ENCODE results near the gene DEDD. TPM values are rescaled to one million over a fixed set of nuclear protein-coding genes. Genes with fewer than 3 reads are reported as not detected.
A peak's percentile ranks its signal among the peaks of the same experiment; 100 is the strongest.

DEDD gene
- total and polyA plus RNA-seq, 2 of the 13 experiments (the other 11 are each of a cell fraction or from before 2014, with no cell fraction given): 12.6 to 27.8 TPM

DNA sequence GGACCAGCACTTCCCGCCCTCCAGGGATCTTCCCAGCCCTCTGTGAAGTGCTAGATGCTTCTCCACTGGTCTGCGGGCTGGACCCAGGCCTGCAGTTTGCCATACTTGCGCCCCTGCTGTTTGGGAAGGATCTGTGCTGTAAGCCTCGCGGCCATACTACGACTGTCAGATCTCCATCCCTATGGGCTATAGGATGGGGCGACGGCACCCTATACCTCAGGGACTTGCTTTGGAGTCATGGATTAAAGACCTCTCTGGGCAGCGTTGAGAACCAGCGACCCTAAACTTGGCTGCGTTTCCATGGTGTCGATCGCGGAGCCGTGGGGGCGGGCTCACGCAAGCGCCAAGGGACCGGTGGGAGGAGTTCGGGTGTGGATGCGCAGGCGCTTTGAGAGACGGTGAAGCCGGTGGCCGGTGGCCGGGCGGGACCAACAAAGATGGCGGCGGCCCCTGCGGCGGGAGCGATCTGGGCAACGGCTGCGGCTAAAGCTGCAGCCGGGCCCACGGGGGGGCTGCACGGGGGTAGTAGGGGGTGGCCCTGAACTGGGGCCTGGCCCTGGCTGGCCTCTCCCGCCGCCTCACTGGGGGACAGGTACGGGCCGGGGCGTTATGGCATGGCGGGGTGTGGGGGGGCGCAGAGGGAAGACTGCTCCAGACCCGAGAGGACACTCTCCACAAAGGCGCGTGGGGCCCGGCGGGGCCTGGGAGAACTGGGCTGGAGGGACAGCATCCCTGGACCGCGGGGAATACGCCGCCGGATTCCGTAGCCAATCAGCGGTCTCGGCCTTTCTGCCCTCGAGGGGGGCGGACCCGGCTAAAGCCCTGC is 26.8 kb upstream of the DEDD start, which contains the start of gene USP21 (continued):
- 0 out of 2 replicates have a peak, but pooled peaks have one; percentile 23 for TF ChIP-seq AHDC1 (CRISPR knock-in tag; IDR thresholded peaks at IDR 0.05; ENCODE audit: borderline replicate concordance)
- TF ChIP-seq AGO2 (optimal IDR thresholded peaks at IDR 0.05; ENCODE audit: low read depth, low read length): peak; percentile 90
- TF ChIP-seq ZNF775 (CRISPR knock-in tag; IDR thresholded peaks at IDR 0.05; ENCODE audit: borderline replicate concordance): no peak
- TF ChIP-seq FLYWCH1 (CRISPR knock-in tag; IDR thresholded peaks at IDR 0.05): no peak
- no peak for TF ChIP-seq TGIF2 (CRISPR knock-in tag; IDR thresholded peaks at IDR 0.05)
- peak; percentile 54 for TF ChIP-seq HNF1B (CRISPR knock-in tag; IDR thresholded peaks at IDR 0.05)
- no peak for TF ChIP-seq ZNF530 (CRISPR knock-in tag; IDR thresholded peaks at IDR 0.05; ENCODE audit: low read depth)
- TF ChIP-seq, protein P1, sequence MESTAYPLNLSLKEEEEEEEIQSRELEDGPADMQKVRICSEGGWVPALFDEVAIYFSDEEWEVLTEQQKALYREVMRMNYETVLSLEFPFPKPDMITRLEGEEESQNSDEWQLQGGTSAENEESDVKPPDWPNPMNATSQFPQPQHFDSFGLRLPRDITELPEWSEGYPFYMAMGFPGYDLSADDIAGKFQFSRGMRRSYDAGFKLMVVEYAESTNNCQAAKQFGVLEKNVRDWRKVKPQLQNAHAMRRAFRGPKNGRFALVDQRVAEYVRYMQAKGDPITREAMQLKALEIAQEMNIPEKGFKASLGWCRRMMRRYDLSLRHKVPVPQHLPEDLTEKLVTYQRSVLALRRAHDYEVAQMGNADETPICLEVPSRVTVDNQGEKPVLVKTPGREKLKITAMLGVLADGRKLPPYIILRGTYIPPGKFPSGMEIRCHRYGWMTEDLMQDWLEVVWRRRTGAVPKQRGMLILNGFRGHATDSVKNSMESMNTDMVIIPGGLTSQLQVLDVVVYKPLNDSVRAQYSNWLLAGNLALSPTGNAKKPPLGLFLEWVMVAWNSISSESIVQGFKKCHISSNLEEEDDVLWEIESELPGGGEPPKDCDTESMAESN (CRISPR knock-in tag; conservative IDR thresholded peaks at IDR 0.05): peak; percentile 55; the same call in 1 of the 2 replicates
- TF ChIP-seq KDM6A (CRISPR knock-in tag; IDR thresholded peaks at IDR 0.05; ENCODE audit: low read depth): no peak
- no peak for TF ChIP-seq SMAD9 (CRISPR knock-in tag; IDR thresholded peaks at IDR 0.05)
- peak; percentile 37; the same call in 1 of the 2 replicates for TF ChIP-seq ZNF709 (CRISPR knock-in tag; IDR thresholded peaks at IDR 0.05)
- no peak for TF ChIP-seq RELA (CRISPR knock-in tag; IDR thresholded peaks at IDR 0.05)
- no peak for TF ChIP-seq ZFYVE20 (CRISPR knock-in tag; IDR thresholded peaks at IDR 0.05; ENCODE audit: borderline replicate concordance, low read depth)
- TF ChIP-seq BCL6 (CRISPR knock-in tag; IDR thresholded peaks at IDR 0.05): no peak
- TF ChIP-seq WIZ (CRISPR knock-in tag; IDR thresholded peaks at IDR 0.05): no peak
- no peak; the same call in 1 of the 2 replicates for TF ChIP-seq MAZ (IDR thresholded peaks at IDR 0.05; ENCODE audit: borderline replicate concordance, low read depth, low read length)
- TF ChIP-seq MAZ (CRISPR knock-in tag; IDR thresholded peaks at IDR 0.05; ENCODE audit: low read depth): no peak
- no peak for TF ChIP-seq NPAS2 (CRISPR knock-in tag; IDR thresholded peaks at IDR 0.05; ENCODE audit: borderline replicate concordance)
- no peak for TF ChIP-seq HNRNPH1 (optimal IDR thresholded peaks at IDR 0.05; ENCODE audit: low read depth, low read length)
- TF ChIP-seq AGO1 (IDR thresholded peaks at IDR 0.05; ENCODE audit: low read depth, low read length, poor library complexity, severe bottlenecking): peak; percentile 60

Data from HepG2 (cell line).